ENCODE results near the gene FGGY.
"Not testable (repeated sequence)": the region's sequence is repeated elsewhere in the genome, so short reads cannot be mapped to it uniquely, and the experiment has no call there.

The FGGY gene

DNA sequence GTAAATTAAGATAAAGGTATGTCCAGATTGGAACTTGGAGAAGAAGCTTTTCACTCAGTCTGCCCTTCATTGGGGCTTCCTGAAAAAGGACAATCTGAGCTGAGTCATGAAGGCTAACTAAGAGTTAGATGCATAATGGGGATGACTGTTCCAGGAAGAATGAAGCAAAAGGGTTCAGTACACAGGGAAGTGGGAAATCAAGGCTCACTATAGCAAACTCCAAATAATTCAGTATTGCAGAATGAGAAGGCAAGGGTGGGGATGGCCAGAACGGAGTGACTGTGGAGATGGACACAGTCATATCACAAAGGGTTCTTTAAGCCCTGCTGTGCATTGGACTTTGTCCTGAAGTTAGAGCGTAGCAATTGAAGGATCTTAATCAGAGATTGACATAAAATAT lies 158.3 kb downstream of the FGGY start:
- no peak for DNase-seq

- no peak for DNase-seq
Observed at GRCh38 chr1:59457786-59458185, 160.9 kb downstream of the FGGY start.

DNA sequence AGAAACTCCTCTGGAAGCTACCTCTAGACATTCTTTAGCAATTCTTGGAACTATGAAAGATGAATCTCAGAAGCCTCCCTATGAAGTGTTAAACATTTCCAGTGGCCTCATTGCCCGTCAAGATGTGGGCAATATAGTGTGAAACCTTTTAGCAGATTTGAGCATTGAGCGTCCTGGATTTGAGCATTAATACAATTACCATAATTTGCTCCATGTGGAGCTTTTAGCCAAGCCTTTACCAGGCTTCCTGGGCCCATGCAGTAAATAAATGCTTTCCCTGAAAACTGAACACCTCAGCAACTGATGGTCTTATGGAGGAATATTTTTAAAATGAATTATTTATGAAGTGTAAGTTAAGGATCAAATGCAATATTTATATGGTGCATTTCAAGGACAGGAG lies 162.0 kb downstream of the FGGY start:
- no peak for DNase-seq

DNA sequence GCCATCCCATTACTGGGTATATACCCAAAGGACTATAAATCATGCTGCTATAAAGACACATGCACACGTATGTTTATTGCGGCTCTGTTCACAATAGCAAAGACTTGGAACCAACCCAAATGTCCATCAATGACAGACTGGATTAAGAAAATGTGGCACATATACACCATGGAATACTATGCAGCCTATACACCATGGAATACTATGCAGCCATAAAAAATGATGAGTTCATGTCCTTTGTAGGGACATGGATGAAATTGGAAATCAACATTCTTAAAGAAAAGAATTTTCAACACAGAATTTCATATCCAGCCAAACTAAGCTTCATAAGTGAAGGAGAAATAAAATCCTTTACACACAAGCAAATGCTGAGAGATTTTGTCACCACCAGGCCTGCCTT lies 166.0 kb downstream of the FGGY start:
- not testable (repeated sequence) for DNase-seq

- DNase-seq: not testable (repeated sequence)
Observed at GRCh38 chr1:59465478-59465877, 168.6 kb downstream of the FGGY start.

GRCh38 chr1:59468828-59469428 lies 172.0 kb downstream of the FGGY start:
- DNase-seq: no peak

DNA sequence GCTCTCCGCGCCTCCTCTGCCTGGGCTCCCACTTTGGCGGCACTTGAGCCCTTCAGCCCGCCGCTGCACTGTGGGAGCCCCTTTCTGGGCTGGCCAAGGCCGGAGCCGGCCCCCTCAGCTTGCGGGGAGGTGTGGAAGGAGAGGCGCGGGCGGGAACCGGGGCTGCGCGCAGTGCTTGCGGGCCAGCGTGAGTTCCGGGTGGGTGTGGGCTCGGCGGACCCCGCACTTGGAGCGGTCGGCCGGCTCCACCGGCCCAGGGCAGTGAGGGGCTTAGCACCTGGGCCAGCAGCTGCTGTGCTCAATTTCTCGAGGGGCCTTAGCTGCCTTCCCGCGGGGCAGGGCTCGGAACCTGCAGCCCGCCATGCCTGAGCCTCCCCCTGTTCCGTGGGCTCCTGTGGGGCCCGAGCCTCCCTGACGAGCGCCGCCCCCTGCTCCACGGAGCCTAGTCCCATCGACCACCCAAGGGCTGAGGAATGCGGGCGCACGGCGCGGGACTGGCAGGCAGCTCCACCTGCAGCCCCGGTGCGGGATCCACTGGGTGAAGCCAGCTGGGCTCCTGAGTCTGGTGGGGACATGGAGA lies 175.2 kb downstream of the FGGY start:
- DNase-seq: not testable (repeated sequence)

DNA sequence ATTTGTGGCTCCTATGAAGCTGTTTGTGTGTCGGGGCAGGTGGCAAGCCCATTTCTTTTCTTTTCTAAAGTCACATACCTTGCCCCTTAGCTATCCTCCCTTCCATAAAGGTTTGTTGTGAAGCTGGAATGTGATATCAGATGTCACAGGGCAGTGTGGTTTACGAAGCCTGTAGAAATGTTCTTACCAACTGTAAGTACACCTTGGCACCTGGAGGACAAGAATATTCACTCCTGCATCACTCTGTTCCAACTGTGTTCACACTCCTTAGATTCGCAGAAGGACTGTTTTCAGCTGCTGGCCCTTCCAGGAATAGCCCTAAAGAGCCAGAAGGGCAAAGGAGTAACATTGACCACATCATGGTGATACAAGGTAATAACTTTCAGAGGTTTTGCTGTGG lies 176.9 kb downstream of the FGGY start:
- DNase-seq: no peak

- no peak for DNase-seq
Observed at GRCh38 chr1:59474496-59474895, 177.6 kb downstream of the FGGY start.

- DNase-seq: no peak
Observed at GRCh38 chr1:59475737-59476136, 178.8 kb downstream of the FGGY start.

- no peak for DNase-seq
Observed at GRCh38 chr1:59477286-59477685, 180.4 kb downstream of the FGGY start.

DNA sequence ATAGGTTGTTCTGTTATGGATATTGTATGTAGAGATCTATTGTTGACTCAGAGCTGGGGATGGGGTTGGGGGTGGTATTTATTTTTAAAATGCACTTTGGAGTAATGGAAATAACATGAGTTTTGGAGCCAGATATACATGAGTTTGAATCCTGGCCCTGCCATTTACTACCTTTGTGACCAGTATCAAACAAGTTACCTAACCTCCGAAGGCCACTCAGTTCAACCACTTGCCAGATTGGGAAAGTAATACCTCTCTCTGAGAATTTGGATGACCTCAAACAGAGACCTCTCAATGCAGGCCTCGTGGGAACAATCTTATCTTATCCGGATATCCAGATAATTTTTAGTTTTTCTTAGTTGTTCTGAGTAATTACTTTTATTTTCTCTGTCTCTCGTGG lies 181.0 kb downstream of the FGGY start:
- DNase-seq: no peak

- DNase-seq: no peak
Observed at GRCh38 chr1:59478822-59479221, 181.9 kb downstream of the FGGY start.

- no peak for DNase-seq
Observed at GRCh38 chr1:59480188-59480888, 183.4 kb downstream of the FGGY start.

DNA sequence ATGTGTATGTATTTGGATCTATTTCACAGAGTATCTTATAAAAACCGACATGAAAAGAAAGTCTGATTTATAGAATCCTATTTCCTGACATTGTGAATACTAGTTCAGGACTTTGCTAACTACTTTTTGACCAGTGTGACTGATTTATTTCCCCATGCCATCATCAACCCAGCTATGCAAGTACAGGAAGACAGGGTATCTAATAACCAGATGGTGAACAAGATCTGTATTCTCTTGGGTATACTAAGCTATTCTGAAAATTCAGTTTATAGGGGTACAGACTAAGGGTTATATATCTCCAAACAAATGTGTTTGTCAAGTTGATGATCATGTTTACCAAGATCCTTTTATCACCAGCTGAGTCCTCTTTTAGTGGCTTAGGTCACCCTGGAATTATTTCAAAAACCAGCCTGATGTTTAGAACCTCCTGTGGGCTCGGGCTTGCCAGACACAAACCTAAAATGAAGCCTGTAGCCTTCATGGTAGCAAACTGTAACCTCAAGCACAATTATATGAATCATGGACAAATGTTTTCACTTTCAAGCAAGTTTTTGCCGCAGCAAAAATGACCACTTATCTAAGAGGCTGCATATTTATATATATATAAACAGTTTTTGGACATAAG lies 185.1 kb downstream of the FGGY start:
- no peak for DNase-seq

GRCh38 chr1:59482986-59483385 lies 186.1 kb downstream of the FGGY start:
- DNase-seq: no peak

GRCh38 chr1:59484096-59484495 lies 187.2 kb downstream of the FGGY start:
- no peak for DNase-seq

DNA sequence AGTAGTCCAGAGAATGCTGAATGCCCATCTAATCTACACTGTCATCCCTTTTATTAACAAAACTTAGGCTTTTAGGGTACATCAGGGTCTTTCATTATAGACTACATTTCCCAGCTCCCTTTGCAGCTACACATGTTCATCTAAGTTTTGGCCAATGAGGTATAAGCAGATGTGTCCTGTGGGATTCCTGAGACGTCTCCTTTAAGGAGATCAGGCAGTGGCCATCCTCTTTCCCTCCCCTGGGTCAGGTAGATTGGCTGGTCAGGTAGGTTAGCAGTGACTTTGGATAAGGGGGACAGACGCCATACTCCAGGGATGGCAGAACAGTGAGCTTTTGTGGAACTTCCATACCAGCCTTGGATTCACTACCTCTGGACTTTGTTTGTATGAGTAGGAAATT lies 188.3 kb downstream of the FGGY start:
- no peak for DNase-seq

GRCh38 chr1:59485949-59486348 lies 189.1 kb downstream of the FGGY start:
- no peak for DNase-seq

DNA sequence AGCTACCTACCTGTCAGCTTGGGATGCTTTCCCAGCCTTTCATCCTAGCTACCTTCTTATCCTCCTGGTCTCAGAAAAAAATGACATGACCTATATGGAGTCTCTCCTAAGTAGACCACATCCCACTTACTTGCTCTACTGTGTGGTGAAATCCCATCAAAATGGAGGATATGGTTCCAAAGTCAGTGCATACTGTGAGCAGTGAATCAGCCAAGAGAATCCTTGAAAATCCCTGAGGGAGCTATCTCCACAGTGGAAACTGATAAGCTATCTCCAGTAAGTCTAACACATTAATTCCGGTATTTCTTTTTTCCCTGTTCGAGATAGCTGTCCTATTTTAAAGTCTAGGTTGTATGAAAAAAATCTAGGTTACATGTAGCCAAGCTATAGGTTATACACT lies 189.7 kb downstream of the FGGY start:
- no peak for DNase-seq

DNA sequence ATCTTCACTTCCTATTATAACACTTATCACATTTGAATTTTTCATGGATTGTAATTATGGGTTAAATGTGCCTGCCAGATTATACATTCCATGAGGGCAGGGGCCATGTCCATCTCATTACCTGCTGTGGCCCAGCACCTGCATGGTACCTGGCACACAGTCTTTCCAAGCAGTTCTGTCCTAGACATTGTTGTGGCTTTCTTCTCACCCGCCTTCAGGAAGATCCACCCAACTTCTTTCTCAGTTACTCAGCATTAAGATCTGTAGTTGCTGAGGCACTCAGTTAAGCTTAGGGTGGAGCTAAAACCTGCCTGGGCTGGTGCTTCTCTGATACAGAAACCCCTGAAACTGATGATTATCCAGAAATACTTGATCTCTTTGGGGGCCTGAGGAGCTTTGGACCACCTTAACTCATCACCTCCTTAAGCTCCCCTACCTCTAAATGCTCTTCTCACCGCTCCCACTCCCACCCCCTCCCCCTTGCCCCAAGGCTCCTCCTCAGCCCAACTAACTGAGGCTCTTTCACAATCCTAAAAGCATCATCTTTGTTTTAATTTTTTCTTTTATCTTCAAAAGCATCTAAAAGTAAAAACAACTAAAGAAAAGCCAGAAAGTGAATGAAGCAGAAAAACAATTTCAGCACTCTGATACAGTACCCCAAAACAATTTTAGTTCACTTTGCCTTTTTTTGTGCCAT lies 190.6 kb downstream of the FGGY start:
- no peak for DNase-seq

GRCh38 chr1:59492500-59492899 lies 195.6 kb downstream of the FGGY start:
- no peak for DNase-seq

- peak in 1 of 2 experiments; percentile 8 for DNase-seq
Observed at GRCh38 chr1:59494145-59494833, 197.4 kb downstream of the FGGY start.
